HG02943 (cell line): Measurements from ENCODE around the gene SHANK1.

Experiments used
- ATAC-seq: cut with Tn5 transposase; IDR thresholded peaks from one replicate; pipeline ENCODE4 v1.9.1; 2021; ENCODE audit warnings: mild to moderate bottlenecking, low read depth, moderate library complexity; ENCODE audit not compliant: unreplicated experiment

Gene SHANK1

GRCh38 chr19:50713556-50714236 is 5.9 kb downstream of the SHANK1 start:
- ATAC-seq = no peak

- no peak for ATAC-seq
Observed at GRCh38 chr19:50712833-50713232, 6.8 kb downstream of the SHANK1 start.

DNA sequence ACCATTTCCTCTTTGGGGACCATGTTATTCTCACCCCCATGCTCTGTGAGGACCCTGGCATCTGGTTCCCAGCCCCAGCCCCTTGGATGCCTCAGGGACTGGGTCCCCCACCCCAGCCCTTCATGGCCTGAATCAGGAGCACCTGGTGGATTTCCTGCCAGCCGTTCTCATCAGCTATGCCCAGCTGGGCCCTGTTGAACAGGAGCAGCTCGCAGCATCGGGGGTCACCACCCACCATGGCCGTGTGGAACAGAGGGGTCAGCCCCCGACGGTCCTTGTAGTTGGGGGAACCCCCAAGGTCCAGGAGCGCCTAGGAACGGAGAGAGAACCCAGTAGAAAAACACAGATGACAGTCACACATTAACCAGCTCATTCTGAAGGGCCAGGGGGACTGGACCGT is 7.8 kb downstream of the SHANK1 start:
- no peak for ATAC-seq

DNA sequence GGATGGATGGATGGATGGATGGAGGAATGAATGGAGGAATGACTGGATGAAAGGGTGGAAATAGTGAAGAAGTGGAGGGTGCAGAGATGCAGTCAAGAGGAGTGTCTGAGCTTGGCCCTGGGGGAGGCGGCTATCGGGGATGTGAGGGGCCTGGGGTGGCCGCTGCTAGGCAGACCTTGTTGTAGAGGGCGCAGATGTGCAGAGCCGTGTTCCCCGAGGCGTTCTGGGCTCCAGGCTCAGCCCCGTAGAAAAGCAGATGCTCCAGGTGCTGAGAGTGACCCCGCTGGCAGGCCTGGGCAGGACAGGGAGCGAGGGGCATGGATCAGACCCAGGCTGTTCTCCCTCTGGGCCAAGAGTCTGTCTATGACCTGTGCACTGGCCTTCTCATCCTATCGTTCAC is 8.4 kb downstream of the SHANK1 start:
- no peak for ATAC-seq

DNA sequence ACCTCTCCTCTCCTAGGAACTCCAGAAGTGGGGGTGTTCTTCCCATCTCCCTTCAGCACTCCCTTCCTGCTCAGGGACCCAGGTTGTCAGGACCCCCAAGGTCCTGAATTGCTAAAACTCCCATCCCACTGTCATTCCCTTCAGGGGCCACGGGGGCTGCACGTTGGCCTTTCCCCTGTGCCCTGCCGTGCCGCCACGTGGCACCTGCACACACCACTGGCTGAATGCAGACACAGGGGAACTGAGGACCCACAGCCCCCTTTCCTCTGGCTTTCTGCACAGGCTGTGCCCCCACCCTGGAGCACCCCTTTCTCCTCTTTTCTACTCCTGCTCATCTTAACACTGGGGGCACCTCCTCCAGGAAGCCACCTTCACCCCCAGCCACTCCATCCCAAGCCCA is 9.0 kb downstream of the SHANK1 start:
- no peak for ATAC-seq

GRCh38 chr19:50710094-50710493 is 9.5 kb downstream of the SHANK1 start:
- no peak for ATAC-seq

GRCh38 chr19:50708179-50708879 is 11.3 kb downstream of the SHANK1 start:
- ATAC-seq = no peak

DNA sequence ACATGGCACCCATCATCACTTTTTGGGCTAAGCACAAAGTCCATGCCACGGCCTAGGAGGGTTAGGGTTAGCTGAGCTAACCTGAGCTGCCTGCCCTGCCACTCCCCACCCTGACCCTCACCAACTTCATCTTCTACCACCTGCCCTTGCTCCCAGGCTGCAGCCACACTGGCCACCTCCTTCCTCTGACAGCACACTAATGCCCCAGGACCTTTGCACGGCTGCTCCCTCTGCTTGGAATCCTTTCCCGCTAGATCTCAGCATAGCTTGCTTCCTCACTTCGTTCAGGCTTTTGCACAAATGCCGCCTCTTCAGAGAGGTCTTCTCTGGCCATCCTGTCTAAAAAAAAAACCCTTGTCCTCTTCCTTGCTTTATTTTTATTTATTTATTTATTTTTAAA is 13.2 kb downstream of the SHANK1 start:
- ATAC-seq = no peak

GRCh38 chr19:50705422-50706019 is 14.1 kb downstream of the SHANK1 start:
- no peak for ATAC-seq

DNA sequence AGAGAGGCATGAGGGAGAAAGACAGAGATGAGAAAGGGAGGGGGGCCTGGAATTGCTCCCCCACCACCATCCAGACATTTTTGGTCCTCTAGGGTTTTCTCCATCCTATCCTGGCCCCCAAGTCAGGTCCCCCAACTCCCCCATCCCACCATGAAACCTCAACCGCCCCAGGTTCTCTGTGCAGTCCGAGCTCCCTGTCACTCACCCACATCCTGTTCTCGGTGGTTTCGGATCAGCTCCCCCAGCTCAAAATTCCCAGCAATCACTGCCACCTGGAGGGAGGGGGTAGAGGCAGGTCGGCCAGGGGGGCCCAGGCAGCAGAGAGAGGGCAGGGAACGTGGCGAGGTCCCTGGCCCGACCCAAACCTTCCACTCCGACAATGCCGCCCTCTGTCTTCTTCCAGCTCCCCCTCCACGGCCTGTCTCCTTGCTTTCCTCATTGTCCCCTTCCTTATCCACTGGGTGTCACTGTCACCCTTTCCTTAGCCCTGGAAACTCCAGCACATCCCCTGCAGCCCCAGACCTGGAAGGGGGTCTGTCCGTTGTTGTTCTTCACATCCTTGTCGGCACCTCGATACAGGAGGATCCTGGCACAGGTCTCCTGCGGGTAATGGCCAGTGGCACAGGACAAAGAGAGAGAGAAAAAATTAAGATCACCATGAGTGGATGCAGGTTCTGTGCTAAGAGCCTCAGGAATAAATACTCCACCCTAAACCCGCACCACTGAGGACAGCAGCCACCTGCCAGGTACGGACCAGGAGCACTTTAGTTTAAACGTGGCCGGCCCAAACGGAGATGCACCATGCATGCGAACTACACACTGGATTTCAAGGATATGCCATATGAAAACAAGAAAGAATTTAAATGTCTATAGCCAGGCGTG is 15.4 kb downstream of the SHANK1 start:
- ATAC-seq = no peak

- ATAC-seq = no peak
Observed at GRCh38 chr19:50702871-50703829, 16.5 kb downstream of the SHANK1 start.

DNA sequence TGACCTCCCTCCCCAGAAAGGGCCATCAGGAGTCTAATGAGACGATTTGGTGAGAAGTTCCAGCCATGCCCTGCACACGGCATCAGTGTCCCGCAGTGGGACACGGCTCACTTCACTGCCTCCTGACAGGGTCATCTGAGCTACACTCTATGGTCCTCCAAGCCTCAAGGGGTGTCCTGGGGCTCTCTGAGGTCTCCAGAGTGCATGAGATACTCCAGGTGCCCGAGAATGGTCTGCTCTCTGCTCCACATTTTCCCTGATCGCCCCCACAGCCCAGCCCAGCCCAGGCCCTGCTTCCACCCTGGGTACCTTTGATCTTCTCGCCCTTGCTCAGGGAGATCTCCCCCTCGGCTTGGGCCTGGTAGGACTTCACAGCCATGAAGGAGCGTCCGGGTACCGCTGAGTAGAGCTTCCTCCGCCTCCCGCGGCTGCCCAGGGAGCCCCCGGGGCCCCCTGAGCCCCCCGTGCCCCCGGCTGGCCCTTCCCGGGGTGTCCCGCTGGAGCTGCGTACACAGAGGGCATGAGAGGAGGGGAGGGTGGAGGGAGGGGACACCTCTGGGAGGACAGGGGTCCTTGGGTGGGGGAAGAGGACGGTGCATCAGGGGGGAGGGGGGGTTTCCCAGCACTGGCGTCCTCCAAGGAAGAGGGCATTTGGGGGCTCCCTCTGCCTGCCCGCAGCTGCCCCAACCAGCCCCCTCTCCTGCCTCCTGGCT is 17.3 kb downstream of the SHANK1 start:
- no peak for ATAC-seq

GRCh38 chr19:50701367-50701985 is 18.1 kb downstream of the SHANK1 start:
- no peak for ATAC-seq

DNA sequence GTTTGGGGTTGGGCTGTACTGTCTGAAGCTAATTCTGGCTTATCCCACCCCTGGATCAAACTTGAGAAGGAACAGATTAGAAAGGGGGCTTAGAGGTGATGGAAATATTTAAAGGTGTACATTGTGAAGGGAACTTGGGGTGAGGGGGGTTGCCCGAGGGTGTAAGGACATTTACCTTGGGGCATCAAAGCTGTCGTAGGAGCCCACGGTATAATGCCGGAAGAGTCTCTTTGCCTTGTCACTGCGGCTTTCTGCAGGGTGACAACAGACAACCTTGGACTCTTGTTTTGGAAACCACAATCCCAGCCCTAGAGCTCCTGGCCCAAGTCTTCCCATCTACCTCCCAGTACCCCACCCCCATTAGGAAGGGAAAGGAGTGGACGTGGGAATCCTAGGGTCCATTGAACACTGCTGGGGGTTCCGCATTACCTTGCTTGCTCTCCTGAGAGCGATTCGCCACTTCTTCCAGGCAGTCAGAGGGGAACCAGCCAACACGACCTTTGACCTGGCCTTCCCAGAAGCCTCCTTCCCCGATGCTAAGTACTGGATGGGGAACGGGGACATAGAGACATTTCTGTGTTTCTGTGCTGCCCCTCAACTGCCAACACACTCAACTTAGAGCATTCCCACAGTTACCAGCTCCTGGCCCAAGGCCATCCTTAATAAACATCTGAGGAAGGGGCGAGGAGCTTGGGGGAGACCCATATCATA is 22.0 kb downstream of the SHANK1 start:
- ATAC-seq = no peak

DNA sequence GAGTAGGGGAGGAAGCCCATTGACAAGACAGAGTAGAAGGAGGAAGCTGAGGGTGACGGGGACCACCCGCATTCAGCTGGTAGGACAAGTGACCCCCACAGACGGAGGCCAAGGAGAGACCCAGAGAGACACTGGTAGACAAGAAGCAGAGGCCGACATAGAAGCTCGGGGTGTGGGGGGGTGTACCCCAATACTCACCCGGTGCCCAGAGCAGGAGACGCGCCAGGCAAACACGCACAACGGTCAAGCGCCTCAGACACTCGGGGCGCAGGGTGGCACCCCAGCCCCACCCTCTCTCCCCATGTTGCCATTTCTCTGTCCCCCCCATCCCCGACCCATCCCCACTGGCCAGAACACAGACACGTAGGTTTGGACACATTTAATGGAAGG is 23.5 kb downstream of the SHANK1 start:
- ATAC-seq = no peak

GRCh38 chr19:50695251-50696093 is 24.1 kb downstream of the SHANK1 start:
- ATAC-seq = no peak

GRCh38 chr19:50694815-50695145 is 24.8 kb downstream of the SHANK1 start:
- no peak for ATAC-seq
